ENCODE data around the gene JPH2.
"Not testable (repeated sequence)": the region's sequence is repeated elsewhere in the genome, so short reads cannot be mapped to it uniquely, and the experiment has no call there.

Gene JPH2

GRCh38 chr20:44211177-44212039, 24.4 kb upstream of the JPH2 start:
- DNase-seq, result no peak

DNA sequence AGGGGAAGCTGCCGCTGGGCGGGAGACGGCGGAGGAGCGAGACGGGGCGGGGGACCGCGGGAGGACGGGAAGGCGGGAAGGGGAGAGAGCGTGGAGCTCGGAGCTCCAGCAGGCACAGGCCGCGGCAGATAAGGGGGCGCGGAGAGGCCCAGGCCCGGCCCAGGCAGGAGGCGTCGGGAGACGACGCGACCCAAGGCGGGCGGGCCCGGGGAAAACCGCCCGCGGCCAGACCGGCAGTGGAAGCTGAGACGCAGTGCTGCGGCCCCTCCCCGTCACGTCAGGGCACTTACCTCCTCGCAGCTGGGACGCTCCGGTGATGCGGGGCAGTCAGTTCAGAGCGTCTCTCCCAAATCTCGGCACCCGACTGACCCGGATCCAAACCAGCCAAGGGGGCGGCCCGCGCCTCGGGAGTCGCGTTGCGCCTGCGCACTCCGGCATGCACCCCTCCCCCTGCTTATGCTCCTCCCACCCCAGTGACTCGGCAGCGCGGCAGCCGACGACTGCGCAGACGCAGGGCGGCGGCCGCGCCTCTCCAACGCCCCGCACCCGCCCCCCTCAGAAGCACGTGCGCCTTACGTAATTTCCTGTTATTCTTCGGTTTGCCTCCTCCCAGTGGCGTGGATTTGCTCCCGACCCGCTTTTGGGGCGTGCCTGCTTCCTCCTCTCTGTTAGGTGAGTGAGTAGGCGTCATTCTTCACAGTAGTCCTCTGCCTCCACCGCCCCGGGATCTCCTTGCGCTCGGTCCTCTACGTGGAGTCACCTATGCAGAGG, 23.6 kb upstream of the JPH2 start, which contains the start of gene OSER1:
TSS of gene OSER1 (minus strand) at position 366 of the 771 bp plus-strand sequence. CDS start 3,814 bp downstream, outside the sequence.
- DNase-seq, result peak; percentile 95

GRCh38 chr20:44209686-44210405, 22.9 kb upstream of the JPH2 start:
- DNase-seq, result peak; percentile 30

GRCh38 chr20:44208770-44209169, 21.8 kb upstream of the JPH2 start:
- peak; percentile 17 for DNase-seq

GRCh38 chr20:44208165-44208564, 21.2 kb upstream of the JPH2 start:
- no peak for DNase-seq

GRCh38 chr20:44207126-44207723, 20.2 kb upstream of the JPH2 start:
- no peak for DNase-seq

DNA sequence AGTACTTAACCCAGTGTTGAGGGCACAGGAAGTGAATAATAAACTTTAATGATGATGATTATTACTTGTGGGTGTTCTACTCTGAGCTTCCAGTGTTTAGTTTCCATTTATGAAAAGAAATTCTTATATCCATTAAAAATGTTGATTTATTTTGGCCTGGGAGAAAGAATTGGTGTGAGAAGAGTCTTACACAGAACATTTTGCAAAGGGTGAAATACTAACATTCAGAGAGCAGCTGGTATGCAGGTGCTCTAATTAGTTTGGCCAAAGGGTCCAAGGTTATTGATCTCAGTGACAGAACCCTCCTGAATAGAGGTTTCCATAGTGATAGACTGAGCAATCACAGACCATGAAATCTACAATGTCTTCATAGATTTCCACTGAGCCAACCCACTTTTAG, 19.1 kb upstream of the JPH2 start:
- DNase-seq, result no peak

DNA sequence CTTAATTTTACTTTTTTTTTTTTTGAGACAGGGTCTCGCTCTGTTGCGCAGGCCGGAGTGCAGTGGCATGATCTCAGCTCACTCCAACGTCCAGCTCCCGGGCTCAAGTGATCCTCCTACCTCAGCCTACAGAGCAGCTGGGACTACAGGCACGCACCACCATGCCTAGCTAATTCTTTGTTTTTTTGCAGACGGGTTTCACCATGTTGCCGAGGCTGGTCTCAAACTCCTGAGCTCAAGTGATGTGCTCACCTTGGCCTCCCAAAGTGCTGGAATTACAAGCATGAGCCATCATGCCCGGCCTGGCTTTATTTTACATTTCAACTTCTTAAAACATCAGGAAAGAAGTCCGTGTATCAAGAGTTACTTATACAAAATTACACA, 17.8 kb upstream of the JPH2 start:
- no peak for DNase-seq

- DNase-seq, result no peak
These were observed 17.3 kb upstream of the JPH2 start for GRCh38 chr20:44204156-44204831.

DNA sequence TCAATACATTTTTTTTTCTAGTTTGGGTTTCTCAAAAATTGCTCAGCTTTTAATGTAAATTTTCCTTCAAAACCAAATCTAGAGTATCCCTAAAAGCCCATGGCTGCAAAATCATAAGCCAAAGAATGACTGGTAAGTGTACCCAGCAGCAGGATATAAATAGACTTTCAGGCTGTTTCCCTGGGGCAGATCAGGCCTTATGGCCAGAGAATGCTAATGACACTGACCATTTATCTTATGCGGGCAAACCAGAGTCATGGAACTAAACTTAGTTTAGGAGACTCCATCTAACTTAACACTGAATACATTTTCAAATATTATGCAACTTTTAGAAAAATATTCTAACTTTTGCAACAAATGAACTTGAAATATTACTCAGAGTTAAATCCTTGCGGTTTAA, 16.2 kb upstream of the JPH2 start:
- DNase-seq, result no peak

- no peak for DNase-seq
These were observed 14.0 kb upstream of the JPH2 start for GRCh38 chr20:44200983-44201382.

- no peak for DNase-seq
These were observed 13.4 kb upstream of the JPH2 start for GRCh38 chr20:44200371-44200770.

- no peak for DNase-seq
These were observed 12.9 kb upstream of the JPH2 start for GRCh38 chr20:44199877-44200276.

DNA sequence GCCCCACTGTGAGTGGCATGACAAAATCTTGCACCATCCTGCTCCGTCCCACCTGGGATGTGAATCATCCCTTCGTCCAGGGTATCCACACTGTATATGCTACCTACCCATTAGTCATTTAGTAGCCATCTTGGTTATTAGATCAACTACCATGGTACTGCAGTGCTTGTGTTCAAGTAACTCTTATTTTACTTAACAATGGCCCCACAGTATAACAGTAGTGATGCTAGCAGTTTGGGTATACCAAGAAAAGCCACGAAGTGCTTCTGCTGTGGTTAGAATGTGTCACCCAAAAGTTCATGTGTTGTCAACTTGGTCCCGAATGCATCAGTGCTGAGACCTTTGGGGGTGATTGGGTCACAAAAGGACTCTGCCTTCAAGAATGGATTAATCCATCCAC, 11.9 kb upstream of the JPH2 start:
- peak; percentile 65 for DNase-seq

GRCh38 chr20:44196271-44196670, 9.3 kb upstream of the JPH2 start:
- DNase-seq, result no peak

GRCh38 chr20:44195605-44196004, 8.6 kb upstream of the JPH2 start:
- DNase-seq, result no peak

DNA sequence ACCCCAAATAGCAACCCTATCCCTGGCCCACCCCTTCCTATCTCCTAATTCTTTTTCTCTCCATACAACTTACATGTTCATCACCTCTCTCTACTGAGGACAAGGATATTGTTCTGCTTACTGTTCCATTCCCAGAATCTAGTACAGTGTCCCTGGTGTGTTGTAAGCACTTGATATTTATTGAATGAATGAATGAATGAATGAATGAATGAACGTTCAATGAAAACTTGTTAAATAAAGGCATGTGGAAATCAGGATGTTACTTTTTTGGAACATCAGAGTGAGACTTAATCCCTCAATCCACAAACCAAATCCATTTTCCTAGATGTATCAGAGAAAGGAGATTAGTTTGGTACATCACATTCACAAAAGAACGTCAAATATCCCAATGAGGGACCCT, 6.8 kb upstream of the JPH2 start:
- DNase-seq, result no peak

DNA sequence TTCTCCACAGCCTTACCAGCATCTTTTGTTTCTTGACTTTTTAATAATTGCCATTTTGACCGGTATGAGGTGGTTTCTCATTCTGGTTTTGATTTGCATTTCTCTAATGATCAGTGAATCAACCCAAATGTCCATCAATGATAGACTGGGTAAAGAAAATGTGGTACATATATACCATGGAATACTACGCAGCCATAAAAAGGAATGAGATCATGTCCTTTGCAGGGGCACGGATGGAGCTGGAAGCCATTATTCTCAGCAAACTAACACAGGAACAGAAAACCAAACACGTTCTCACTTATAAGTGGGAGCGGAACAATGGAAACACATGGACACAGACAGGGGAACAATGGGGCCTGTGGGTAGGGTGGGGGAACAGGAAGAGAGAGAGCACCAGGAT, 4.7 kb upstream of the JPH2 start:
- DNase-seq, result not testable (repeated sequence)

DNA sequence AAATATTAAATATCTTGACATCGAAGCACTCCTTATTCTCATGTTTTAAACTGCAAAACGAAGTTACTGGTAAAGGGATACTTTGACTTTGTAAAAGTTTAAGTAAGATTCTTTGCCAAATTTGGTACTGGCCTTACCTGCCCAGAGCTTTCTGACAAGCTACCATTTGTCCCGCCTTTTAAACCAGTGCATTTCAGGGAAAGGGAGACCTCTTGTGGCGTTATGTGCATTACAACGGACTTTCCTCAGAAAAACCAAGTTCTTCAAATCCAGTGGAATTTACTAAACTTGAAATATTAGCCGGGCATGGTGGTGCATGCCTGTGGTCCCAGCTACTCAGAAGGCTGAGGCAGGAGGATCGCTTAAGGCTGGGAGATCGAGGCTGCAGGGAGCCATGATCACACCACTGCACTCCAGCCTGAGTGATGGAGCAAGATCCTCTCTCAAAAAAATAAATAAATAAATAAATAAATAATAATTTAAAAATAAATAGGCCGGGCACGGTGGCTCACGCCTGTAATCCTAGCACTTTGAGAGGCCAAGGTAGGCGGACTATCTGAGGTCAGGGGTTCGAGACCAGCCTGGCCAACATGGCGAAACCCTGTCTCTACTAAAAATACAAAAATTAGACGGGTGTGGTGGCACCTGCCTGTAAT, 3.3 kb upstream of the JPH2 start:
- DNase-seq, result peak; percentile 42

GRCh38 chr20:44188752-44189151, 1.8 kb upstream of the JPH2 start:
- DNase-seq, result peak; percentile 82

GRCh38 chr20:44187772-44188709, 1.1 kb upstream of the JPH2 start:
- peak; percentile 36 for DNase-seq

Measured in MV-4-11 (cell line).